Thyroid gland (tissue), 4 donors: ENCODE data around the gene GLOD4.

ENCODE experiments used
- POLR2A ChIP-seq, 2 donors: fragments of 450-650 bp; IDR thresholded peaks; one replicate each; pipeline ENCODE4 v1.6.1; 2017; ENCODE audit warnings: antibody characterized with exemption in 2 of 2, mild to moderate bottlenecking in 2 of 2, moderate library complexity in 1 of 2
- TF ChIP-seq, protein P1 (sequence below), 6 experiments: fragments of 200-600 bp in 3 of 6; fragments of 450-650 bp in 3 of 6; sonication (generic) in 3 of 6; IDR thresholded peaks; one replicate each; pipeline ENCODE4 v1.5.1; 2016 to 2019; ENCODE audit warnings: antibody characterized with exemption in 6 of 6, mild to moderate bottlenecking in 2 of 6, inconsistent platforms in 1 of 6, moderate library complexity in 1 of 6

DNA sequence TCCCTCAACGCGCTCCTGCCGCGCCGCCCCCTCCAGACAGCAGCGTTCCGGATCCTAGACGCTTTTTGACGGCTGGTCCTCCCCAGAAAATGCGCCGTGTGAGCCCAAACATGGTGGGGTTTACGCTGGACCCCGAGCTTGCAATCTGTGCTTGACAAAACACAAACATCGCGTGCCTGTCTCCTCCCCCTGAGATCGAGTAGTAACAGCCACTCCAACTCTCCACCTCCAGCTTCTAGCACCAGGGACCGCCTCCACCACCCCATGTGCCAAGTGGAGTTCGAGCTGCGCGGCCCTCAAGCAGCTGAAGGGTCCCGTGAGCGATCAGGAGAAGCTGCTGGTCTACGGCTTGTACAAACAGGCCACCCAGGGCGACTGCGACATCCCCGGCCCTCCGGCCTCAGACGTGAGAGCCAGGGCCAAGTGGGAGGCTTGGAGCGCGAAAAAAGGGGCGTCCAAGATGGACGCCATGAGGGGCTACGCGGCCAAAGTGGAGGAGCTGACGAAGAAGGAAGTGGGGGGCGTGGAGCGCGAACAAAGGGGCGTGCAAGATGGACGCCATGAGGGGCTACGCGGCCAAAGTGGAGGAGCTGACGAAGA, 29.4 kb downstream of the GLOD4 start:
- TF ChIP-seq, protein P1, sequence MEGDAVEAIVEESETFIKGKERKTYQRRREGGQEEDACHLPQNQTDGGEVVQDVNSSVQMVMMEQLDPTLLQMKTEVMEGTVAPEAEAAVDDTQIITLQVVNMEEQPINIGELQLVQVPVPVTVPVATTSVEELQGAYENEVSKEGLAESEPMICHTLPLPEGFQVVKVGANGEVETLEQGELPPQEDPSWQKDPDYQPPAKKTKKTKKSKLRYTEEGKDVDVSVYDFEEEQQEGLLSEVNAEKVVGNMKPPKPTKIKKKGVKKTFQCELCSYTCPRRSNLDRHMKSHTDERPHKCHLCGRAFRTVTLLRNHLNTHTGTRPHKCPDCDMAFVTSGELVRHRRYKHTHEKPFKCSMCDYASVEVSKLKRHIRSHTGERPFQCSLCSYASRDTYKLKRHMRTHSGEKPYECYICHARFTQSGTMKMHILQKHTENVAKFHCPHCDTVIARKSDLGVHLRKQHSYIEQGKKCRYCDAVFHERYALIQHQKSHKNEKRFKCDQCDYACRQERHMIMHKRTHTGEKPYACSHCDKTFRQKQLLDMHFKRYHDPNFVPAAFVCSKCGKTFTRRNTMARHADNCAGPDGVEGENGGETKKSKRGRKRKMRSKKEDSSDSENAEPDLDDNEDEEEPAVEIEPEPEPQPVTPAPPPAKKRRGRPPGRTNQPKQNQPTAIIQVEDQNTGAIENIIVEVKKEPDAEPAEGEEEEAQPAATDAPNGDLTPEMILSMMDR (IDR thresholded peaks at IDR 0.05) = no peak
- peak in 1 of 2 donors; percentile 16 for TF ChIP-seq POLR2A (IDR thresholded peaks at IDR 0.05)
